ENCODE results near the gene GABRP.

DNA sequence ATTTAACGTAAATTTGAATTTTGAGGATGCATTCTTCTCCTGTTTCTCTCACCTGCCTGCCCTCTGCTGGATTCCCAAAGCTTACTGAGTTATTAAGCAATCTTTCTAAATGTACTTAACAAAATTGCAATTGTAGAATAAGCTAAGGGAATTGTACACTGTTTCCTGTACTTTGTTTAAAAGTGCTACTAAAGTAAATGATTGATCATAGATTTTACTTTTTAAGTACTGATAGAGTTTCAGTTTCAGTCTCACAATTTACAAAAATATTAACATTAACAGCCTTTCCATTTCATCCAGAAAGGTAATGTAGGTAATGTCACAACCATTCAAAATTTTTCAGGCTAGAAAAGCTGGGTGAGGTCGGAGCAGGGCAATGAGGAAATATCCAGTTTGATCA is 73.5 kb downstream of the GABRP start:
- TF ChIP-seq, protein P1, sequence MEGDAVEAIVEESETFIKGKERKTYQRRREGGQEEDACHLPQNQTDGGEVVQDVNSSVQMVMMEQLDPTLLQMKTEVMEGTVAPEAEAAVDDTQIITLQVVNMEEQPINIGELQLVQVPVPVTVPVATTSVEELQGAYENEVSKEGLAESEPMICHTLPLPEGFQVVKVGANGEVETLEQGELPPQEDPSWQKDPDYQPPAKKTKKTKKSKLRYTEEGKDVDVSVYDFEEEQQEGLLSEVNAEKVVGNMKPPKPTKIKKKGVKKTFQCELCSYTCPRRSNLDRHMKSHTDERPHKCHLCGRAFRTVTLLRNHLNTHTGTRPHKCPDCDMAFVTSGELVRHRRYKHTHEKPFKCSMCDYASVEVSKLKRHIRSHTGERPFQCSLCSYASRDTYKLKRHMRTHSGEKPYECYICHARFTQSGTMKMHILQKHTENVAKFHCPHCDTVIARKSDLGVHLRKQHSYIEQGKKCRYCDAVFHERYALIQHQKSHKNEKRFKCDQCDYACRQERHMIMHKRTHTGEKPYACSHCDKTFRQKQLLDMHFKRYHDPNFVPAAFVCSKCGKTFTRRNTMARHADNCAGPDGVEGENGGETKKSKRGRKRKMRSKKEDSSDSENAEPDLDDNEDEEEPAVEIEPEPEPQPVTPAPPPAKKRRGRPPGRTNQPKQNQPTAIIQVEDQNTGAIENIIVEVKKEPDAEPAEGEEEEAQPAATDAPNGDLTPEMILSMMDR (IDR thresholded peaks at IDR 0.05): no peak
- no peak for TF ChIP-seq EP300 (IDR thresholded peaks at IDR 0.05)
- TF ChIP-seq POLR2A (IDR thresholded peaks at IDR 0.05): no peak
